HG02588 (cell line): Measurements from ENCODE around the gene RGS17.
A peak's percentile ranks its signal among the peaks of the same experiment; 100 is the strongest.
"Not testable (repeated sequence)": the region's sequence is repeated elsewhere in the genome, so short reads cannot be mapped to it uniquely, and the experiment has no call there.

ENCODE experiments used
- ATAC-seq: cut with Tn5 transposase; IDR thresholded peaks from one replicate; pipeline ENCODE4 v1.9.1; 2021; ENCODE audit warnings: mild to moderate bottlenecking, moderate library complexity; ENCODE audit not compliant: unreplicated experiment

The RGS17 gene

DNA sequence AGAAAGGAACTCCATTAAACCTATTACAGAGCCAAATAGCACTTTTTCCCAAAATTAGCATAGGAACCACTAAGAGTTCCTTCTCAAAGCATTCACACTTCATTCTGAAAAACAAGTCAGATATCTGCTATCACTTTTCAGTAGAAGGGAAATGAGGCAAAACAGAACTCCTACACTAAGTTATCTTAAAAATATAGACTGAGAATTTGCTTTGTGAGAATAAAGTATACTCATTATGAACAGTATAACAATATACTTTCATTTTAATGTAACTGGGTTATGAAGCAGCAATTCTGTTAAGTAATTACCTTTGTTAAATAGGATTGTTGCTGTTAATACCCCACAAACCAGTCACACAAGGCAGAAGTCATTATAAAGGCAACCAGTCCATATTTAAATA lies 137.2 kb downstream of the RGS17 start:
- no peak for ATAC-seq

GRCh38 chr6:152993431-152993830 lies 137.7 kb downstream of the RGS17 start:
- no peak for ATAC-seq

DNA sequence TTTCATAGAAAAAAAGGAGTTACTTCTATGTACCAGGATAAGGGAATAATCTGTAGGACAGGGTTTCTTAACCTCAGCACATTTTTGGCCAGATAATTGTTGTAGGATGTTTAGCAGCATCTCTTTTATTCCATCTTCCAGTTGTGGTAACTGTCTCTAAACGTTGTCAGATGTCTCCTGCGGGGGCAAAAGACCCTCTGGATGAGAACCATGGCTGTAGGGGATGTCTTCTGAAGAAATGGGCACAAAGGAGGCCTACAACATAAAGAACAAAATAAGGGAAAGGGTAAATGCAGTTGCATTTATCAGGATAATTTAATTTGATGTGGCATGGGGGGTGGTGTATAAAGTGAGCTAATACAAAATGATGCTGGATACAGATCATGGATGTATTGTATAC lies 144.1 kb downstream of the RGS17 start:
- no peak for ATAC-seq

- ATAC-seq: not testable (repeated sequence)
Measured at GRCh38 chr6:152985300-152985699, 145.8 kb downstream of the RGS17 start.

DNA sequence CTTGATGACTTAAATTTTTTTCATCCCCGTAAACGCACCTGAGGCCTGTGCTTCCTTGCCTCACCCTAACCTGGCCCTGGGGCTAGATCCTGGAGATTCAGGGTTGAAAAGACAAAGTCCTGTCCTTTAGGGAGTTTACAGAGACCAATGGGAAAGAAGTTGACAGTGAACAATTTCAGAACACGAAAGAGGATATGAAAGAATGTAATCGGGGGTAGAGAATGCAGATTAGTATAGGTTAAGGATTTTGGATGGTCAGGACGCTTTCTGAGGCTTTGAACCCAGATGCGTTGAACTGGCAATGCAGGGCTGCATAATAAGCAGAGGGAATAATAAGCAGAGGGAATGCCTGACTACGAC lies 146.6 kb downstream of the RGS17 start:
- peak; percentile 24 for ATAC-seq

GRCh38 chr6:152983637-152984512 lies 147.2 kb downstream of the RGS17 start:
- ATAC-seq: peak; percentile 15

DNA sequence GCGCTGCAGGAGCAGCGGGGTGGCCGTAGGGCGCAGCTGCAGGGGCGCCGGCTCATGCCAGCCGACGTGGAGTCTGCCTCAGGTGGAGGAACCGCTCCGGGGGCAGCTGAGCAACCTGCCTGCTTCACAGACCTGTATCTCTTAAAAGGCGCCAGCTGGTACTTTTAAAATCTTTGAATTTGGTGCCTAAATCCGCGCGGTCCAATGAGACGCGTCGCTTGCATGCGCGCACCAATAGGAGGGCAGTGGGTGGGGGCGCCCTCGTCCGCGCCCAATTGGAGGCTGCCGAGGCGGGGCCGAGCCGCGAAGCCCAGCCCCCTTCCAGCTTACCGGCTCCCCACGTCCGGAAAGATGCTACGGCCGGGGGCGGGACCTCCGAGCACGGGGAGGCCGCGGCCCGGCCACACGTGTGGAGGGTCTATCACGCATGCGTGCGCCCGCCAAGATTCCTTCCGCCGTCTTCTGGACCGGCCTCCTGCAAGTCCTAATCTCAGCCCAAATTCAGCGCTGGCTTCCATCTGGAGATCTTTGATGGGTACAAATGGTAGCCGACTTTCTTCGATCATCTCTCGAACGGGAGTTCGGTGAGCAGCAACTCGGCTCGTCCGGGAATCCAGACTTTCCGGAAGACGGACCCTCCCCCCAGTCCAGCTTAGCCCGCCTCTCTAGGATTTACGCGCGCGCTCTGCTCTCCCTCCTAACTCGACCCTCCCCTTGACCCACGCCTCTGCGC lies 148.0 kb downstream of the RGS17 start, which contains the start of gene FBXO5:
Gene FBXO5, minus strand, starts transcription at position 138 of the 733 bp plus-strand sequence. Its CDS starts 82 bp downstream, at position 56.
- peak; percentile 85 for ATAC-seq

DNA sequence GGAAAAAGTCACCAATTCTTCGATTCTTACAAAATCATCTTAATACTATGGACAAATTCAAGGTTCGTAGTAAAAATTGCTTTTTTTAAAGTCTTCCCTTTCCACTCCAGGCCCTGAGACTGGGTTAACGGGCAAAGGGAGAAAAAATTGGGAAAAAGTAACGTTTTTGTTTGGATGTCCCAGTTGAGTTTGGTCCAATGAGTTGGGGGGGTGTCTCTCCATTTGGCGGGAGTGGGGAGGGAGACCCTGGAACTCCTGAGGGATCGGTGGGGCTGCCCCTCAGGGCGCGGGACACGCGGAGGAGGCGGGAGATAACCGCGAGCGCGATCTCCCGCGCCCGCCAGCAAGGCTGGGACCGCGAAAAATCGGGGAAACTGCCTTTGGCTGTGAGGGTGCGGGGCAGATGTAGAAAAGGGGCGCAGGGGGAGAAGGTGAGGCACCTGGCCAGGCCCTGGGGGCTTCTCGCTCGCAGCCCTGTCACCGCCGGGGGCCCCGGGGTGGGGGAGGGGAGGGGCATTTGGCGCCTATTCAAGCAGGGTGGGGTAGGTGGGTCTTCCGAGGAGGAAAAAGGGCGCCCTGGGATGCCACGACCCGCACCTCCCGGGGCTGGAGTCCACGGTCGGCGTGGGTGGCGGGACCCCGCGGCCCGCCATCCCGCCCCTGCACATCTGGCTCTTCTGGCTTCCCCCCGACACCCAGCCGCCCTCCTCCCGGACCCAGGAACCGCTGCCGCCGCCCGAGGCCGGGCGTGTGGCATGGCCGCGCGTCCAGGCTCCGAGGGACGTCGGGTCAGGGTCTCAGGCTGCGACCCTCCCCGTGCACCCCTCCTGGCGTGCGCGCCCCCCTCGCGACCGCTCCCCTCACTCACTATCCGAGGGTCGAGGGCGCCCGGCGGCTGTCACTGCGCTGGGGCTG lies 148.8 kb downstream of the RGS17 start:
- no peak for ATAC-seq

DNA sequence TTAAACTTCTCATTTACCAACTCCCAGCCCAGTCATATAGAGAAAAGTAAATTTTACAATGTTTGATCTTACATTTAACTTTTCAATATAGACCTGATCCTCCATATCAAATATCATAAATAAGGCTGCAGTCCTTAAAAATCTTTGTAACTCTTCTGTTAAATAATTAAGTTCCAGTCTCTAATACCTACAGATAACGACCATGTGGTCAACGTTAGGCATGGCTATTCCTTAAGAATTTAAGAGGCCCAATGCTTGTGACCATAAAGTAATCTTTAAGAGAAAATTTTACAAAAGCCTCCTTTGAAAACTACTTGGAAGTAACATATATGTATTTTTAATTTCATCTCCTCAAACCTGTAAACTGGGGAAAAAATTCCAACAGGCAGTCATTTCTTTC lies 149.9 kb downstream of the RGS17 start:
- ATAC-seq: no peak

DNA sequence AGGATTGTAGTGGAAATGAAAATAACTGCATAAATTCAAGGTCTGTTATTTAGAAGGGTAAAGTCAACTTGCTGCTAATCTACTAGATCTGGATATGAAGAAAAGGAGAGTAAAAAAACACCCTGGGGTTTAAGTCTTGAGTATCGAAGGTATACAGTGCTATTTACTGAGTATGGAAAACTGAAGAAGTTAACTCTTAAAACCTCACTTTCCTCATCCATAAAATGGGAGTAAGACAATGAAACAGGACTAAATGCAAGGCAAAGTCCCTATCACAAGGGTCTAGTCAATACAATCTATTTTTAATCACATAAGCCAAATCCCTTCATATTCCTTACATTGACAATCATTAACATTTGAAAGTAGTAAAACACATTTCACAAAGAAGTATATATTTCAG lies 150.4 kb downstream of the RGS17 start:
- ATAC-seq: no peak

- ATAC-seq: no peak
Measured at GRCh38 chr6:152979116-152979515, 152.0 kb downstream of the RGS17 start.

DNA sequence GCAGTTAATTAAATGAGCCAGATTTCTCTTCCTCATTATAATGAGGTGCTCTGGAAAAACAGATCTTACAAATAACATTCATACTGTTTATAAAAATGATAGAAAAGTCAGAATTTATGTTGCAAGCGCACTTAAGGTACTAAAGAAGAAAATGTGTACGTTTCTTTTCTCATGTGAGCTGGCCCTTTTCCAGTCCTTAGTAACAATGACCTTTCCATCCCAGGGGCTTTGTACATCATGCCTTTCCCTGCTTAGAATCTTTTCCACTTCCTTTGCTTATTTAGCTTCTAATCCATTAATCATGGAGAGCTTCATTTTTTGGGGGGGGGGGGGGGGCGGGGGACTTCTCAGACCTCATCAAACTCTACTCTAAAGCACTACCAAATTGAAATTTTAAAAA lies 153.0 kb downstream of the RGS17 start:
- no peak for ATAC-seq

DNA sequence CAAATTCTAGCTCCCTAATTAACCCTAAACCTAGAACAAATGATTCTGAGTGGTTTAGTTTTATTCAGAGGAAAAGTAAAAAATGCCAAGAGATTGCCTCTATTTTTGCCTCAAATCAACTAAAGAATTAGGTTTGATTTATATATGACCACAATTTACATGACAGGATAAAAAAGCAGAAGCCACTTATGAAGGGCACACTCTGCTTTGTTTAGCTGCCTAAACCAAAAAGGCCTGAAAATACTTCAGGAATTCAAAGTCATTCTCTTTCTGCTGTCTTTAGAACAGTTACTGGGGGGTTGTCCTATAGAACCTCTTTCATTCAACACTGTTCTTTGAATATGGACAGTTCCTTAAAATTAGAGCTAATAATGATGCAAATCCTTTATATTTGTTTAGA lies 153.5 kb downstream of the RGS17 start:
- ATAC-seq: no peak

- no peak for ATAC-seq
Measured at GRCh38 chr6:152976749-152977148, 154.3 kb downstream of the RGS17 start.

DNA sequence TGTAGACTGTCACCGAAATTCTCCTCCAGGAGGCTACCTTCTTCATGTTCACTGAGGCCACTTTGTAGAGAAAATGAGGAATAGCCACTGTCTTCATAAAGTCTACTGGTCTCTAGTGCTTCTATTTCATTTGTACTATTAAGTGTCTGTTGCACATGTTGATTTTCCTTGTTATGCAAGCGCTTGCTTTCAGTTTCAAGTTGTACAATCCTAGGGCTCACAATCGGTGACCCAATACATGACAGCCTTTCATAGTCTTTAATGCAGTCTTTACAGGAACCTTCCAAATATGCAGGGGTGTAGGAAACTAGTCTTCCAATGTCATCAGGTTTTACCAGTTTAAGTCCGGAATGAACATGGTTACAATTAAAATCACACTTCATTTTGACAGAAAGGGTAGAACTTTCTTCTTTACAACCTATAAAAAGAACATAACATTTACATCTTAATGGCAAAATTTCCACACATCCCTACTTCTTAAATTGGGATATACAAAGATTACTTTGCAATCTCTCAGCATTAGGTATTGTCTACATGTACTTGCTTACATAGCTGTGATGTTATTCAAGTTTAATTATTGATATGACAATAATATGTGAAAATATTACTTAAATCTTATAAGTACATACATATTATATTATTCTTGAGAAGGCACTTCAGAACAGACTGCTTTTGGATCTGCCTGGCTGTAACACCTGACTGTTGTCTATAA lies 155.7 kb downstream of the RGS17 start:
- ATAC-seq: no peak

GRCh38 chr6:152973916-152974315 lies 157.2 kb downstream of the RGS17 start:
- ATAC-seq: no peak

- ATAC-seq: no peak
Measured at GRCh38 chr6:152969688-152970418, 161.2 kb downstream of the RGS17 start.

- ATAC-seq: not testable (repeated sequence)
Measured at GRCh38 chr6:152966168-152966894, 164.8 kb downstream of the RGS17 start.

DNA sequence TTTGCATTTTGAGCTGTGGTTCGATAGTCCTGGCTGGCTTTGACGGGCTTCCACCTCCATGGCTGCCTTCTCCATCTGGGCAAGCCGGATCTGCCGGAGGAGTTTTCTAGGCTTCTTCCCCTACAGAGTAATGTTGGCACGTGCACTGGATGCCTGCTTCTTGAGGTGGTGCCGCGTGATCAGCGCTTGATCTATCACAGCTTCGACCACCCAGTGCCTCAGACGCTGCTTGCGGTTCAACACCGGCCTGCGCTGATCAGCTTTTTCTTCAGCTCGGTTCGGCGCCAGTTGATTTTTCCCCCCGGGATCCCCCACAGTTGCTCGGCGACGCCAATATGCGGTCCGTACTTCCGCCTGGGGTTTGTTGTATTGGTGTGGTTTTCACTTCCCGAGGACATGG lies 171.7 kb downstream of the RGS17 start:
- no peak for ATAC-seq
